ENCODE data around the gene ANKRD50.

The ANKRD50 gene

DNA sequence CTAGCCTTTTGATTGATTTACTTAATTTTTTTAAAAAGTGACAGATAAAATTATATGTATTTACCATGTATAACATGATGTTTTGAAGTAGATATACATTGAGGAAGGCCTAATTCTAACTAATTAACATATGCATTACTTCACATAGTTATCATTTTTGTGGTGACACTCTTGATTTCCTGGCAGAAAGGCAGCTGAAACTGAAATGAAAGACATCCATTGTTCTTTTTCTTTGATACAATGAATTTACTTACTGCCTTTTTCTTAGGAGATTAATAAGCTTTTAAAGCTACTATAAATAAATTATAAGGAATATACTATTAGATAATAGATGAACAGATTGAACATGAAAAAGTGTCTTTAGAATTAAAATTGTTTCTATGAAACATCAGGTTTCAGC lies 26.7 kb downstream of the ANKRD50 start:
- Mint-ChIP-seq H3K4me3 (no peak overlapping the region), H3K36me3 (ENCODE audit: low read depth) (no peaks in the 10 kb centered on the region), H3K27me3 (no peaks in the 10 kb centered on the region), H3K27ac (no peak overlapping the region), H3K9me3 (no peaks in the 10 kb centered on the region), H3K4me1 (ENCODE audit: low read depth) (peaks cover 7% of the 10 kb centered on the region)

DNA sequence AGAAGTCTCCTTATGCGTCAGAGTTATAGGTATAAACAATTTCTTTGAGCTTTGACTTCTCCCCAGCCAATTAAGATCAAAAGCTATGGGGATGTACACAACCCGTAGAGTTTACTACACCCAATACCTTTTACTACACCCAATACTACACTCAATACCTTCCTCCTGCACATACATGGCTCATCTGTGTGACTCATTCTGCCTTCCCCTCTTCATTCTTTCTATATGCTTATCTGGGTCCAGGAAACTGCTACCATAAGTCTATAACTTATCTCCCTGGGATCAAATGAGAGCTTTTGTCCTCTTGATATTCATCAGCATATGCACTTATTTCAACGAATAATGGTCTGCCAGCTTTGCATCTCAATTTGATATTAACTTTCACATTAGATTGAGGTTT lies 28.2 kb downstream of the ANKRD50 start:
- no peak overlapping the region for H3K4me3 Mint-ChIP-seq
- H3K36me3 Mint-ChIP-seq (ENCODE audit: low read depth): no peaks in the 10 kb centered on the region
- H3K27ac Mint-ChIP-seq: no peak overlapping the region
- H3K27me3 Mint-ChIP-seq: no peaks in the 10 kb centered on the region
- peaks cover 7% of the 10 kb centered on the region for H3K4me1 Mint-ChIP-seq (ENCODE audit: low read depth)
- H3K9me3 Mint-ChIP-seq: no peaks in the 10 kb centered on the region

DNA sequence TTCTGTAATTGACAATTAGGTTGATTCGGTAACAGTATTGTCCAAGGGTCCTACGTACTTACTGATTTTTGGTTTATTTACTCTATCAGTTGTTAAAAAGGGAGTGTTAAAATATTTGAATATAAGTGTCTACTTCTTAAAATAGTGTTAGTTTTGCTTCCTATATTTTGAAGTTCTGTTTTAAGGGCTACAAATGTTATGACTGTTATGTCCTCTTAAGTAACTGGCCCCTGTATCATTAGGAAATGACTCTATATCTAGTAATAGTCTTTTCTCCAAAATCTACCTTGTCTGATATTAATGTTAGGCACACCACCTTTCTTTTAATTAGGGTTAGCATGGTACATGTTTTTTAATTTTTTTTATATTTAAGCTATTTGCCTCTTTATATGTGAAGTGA lies 30.1 kb downstream of the ANKRD50 start:
- H3K4me1 Mint-ChIP-seq (ENCODE audit: low read depth): peaks cover 7% of the 10 kb centered on the region
- H3K27ac Mint-ChIP-seq: no peak overlapping the region
- no peaks in the 10 kb centered on the region for H3K36me3 Mint-ChIP-seq (ENCODE audit: low read depth)
- H3K9me3 Mint-ChIP-seq: no peaks in the 10 kb centered on the region
- no peaks in the 10 kb centered on the region for H3K27me3 Mint-ChIP-seq
- no peak overlapping the region for H3K4me3 Mint-ChIP-seq

DNA sequence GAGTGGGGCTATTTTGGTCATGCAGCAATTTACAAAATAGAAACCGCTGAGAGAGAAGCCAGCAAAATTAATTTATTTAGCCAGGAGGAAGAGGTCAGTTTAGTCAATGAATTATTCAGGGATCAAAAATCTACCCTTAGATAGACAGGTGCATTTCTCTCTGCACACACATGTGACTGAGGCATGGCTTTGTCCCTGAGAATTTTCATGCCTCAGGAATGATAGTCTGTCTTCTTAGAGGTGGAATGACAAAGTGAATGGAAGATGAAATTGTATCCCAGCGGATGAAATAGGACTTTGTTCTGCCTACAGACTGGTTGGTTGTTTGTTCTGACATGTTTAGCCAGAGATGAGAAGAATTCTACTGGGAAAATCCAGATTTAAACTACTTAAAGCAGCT lies 46.0 kb downstream of the ANKRD50 start:
- Mint-ChIP-seq H3K36me3 (ENCODE audit: low read depth) (no peaks in the 10 kb centered on the region), H3K27ac (no peak overlapping the region), H3K27me3 (no peaks in the 10 kb centered on the region), H3K4me3 (no peak overlapping the region), H3K9me3 (peaks cover 3% of the 10 kb centered on the region), H3K4me1 (ENCODE audit: low read depth) (no peaks in the 10 kb centered on the region)

DNA sequence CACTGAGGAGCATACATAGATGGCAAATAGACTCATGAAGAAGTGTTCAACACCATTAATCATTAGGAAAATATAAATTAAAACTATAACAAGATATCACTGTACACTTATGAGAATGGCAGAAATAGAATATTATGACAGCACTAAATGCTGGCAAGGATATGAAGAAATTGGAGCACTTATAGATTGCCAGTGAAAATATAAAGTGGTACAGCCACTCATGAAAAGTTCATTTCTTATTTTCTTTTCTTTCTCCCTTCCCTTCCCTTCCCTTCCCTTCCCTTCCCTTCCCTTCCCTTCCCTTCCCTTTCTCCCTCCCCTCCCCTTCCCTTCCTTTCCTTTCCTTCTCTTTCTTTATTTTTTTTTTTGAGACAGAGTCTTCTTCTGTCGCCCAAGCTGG lies 53.7 kb downstream of the ANKRD50 start:
- Mint-ChIP-seq H3K27me3 (no peaks in the 10 kb centered on the region), H3K4me3 (no peak overlapping the region), H3K36me3 (ENCODE audit: low read depth) (no peaks in the 10 kb centered on the region), H3K27ac (no peak overlapping the region), H3K4me1 (ENCODE audit: low read depth) (no peaks in the 10 kb centered on the region), H3K9me3 (no peaks in the 10 kb centered on the region)

DNA sequence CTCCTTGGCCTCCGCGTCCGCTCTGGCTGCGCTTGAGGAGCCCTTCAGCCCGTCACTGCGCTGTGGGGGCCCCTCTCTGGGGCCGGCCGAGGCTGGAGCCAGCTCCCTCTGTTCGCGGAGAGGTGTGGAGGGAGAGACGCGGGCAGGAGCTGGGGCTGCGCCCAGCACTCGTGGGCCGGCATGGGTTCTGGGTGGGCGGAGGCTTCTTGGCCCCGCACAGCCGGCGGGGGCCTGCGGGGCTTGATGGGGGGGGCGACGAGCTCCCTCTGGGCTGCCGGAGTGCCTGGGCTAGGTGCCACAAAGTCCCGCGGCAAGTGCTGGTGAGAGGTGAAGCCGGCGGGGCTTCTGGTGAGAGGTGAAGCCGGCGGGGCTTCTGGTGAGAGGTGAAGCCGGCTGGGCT lies 61.9 kb downstream of the ANKRD50 start:
- H3K27me3 Mint-ChIP-seq: no peaks in the 10 kb centered on the region
- H3K36me3 Mint-ChIP-seq (ENCODE audit: low read depth): no peaks in the 10 kb centered on the region
- H3K4me3 Mint-ChIP-seq: no peak overlapping the region
- H3K27ac Mint-ChIP-seq: no peak overlapping the region
- H3K4me1 Mint-ChIP-seq (ENCODE audit: low read depth): no peaks in the 10 kb centered on the region
- no peaks in the 10 kb centered on the region for H3K9me3 Mint-ChIP-seq

DNA sequence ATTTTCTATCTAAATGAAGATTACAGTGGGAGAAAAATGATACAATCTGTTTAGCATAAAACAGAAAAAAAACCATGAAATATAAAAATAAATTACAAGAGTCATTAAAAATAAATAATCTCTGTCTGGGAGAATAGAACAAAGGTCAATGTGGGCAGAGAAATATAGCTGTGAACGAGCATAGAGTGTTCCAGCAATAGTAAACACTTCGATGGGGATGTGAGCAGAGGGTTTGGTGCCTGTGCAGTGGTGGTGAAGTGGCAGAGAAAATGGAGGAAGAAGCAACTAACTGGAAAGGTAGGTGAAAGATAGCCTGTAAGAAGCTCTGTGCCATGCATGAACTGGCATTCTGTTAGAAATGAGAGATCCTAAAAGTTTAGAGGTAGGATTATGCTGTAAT lies 64.9 kb downstream of the ANKRD50 start:
- H3K27ac Mint-ChIP-seq: no peak overlapping the region
- no peaks in the 10 kb centered on the region for H3K36me3 Mint-ChIP-seq (ENCODE audit: low read depth)
- H3K4me1 Mint-ChIP-seq (ENCODE audit: low read depth): no peaks in the 10 kb centered on the region
- H3K9me3 Mint-ChIP-seq: no peaks in the 10 kb centered on the region
- H3K4me3 Mint-ChIP-seq: no peak overlapping the region
- H3K27me3 Mint-ChIP-seq: no peaks in the 10 kb centered on the region

DNA sequence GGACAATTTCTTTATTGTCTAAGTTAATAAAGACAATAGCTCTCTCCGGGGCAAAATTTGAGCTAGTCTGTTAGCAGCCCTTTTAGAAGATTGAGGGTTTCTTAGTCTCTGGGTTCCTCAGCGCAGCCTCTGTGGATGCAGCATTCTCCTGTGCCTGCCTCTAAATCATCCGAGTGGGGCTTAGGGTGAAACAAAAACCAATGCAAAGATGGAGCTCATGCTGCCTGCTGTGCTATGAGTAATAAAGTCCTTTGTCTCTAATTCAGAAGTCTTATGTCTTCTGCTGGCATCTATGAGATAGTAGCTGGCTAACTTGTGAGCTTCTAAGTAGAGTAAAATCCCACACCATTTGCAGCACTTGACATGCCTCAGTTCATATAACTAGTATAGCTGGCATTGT lies 67.9 kb downstream of the ANKRD50 start:
- H3K4me3 Mint-ChIP-seq: no peak overlapping the region
- H3K27ac Mint-ChIP-seq: no peak overlapping the region
- H3K9me3 Mint-ChIP-seq: no peaks in the 10 kb centered on the region
- H3K27me3 Mint-ChIP-seq: peaks cover 4% of the 10 kb centered on the region
- peaks cover 3% of the 10 kb centered on the region for H3K4me1 Mint-ChIP-seq (ENCODE audit: low read depth)
- no peaks in the 10 kb centered on the region for H3K36me3 Mint-ChIP-seq (ENCODE audit: low read depth)

DNA sequence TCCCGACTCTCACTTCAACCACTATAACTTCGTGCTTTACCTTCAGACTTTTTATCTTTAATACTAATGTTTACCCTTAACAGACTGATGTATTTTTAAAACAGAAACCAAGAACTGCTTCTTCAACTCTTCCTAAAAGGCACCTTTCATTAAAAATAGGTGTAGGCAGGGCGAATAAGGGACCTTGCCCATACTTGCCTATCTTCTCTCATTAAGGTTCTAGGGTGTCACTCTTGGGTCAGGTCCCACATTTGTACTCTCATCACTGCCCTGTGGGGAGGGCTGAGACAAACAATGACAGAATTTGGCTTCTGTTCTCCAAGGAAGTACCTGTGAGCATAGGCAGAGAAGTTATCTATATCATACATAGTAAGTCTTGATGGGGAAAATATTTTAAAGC lies 69.7 kb downstream of the ANKRD50 start:
- Mint-ChIP-seq H3K27ac (no peak overlapping the region), H3K27me3 (peaks cover 4% of the 10 kb centered on the region), H3K4me1 (ENCODE audit: low read depth) (peaks cover 3% of the 10 kb centered on the region), H3K36me3 (ENCODE audit: low read depth) (no peaks in the 10 kb centered on the region), H3K9me3 (no peaks in the 10 kb centered on the region), H3K4me3 (no peak overlapping the region)

DNA sequence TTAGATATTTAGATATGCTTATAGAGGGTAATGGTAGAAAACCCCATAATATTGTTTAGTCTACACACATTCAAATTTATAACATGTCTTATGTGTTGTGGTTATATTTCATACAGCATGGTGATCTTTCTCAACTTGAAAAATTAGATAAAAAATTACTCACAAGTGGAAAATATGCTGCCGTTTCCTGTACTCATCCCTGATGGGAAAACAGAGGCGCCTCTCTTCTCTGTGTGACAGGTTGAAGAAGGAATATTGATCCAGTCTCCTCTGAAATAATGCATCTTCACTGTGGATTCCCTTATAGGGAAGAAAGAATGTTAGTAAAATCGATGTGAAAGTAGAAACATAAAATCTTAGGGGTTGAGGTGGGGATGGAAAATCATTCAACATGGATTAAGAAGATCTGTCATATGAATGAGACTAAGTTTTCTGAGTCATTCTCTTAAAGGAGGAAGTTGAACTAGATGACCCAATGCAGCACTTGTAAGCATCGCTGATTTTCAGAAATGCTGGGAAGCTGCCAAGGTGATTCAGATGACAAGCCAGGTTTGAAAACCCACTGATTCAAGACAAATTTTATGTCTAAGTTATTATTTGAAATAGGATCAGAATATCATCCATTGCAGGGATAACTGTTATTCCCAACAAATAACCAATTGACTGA lies 70.7 kb downstream of the ANKRD50 start:
- no peaks in the 10 kb centered on the region for H3K36me3 Mint-ChIP-seq (ENCODE audit: low read depth)
- no peak overlapping the region for H3K27ac Mint-ChIP-seq
- no peak overlapping the region for H3K4me3 Mint-ChIP-seq
- H3K9me3 Mint-ChIP-seq: peaks cover 4% of the 10 kb centered on the region
- H3K27me3 Mint-ChIP-seq: peaks cover 4% of the 10 kb centered on the region
- H3K4me1 Mint-ChIP-seq (ENCODE audit: low read depth): peaks cover 3% of the 10 kb centered on the region

DNA sequence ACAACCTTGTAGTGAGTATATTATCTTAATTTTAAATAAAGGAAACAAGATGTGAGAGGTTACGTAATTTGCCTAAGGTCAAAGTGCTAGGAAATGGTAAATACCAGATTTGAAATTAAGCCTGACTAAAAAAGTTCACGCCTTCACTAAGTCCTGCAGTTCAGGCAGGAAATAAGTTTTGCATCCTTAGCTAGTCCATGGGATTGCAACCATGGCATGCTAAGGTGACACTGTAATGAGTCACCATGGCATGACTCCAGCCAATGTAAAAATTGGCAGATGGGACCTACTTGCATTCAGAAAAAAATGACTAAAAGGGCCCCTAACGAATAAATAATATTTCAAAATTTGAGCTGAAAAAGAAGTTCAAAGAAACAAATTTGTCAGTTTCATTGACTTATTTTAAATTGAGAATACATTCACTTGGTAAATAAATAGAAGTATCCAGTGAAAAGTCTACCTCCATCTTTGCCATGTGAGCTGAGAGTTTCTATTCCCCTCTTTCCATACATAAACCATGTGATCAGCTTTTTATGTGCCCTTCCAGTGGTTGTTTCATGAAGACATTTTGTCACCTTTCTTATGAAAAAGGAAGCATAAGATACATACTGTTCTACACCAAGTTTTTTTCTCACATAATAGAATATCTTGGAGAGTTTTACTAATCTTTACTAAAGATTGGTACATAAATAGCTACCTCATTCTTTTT lies 72.4 kb downstream of the ANKRD50 start:
- peaks cover 4% of the 10 kb centered on the region for H3K9me3 Mint-ChIP-seq
- H3K27ac Mint-ChIP-seq: no peak overlapping the region
- peaks cover 4% of the 10 kb centered on the region for H3K27me3 Mint-ChIP-seq
- no peaks in the 10 kb centered on the region for H3K36me3 Mint-ChIP-seq (ENCODE audit: low read depth)
- no peak overlapping the region for H3K4me3 Mint-ChIP-seq
- peaks cover 3% of the 10 kb centered on the region for H3K4me1 Mint-ChIP-seq (ENCODE audit: low read depth)

DNA sequence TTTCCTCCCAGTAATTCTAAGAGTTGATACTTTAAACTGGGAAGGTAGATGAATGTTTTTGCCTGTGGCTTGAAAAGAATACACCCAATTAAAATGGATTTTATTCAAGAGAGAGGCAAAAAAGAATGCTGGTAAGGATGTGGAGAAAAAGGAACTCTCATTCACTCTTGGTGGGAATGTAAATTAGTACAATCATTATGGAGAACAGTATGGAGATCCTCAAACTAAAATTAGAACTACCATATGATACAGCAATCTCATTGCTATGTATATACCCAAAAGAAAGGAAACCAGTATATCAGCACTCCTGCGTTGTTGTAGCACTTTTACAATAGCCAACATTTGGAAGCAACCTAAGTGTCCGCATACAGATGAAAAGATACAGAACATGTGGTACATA lies 75.2 kb downstream of the ANKRD50 start:
- H3K36me3 Mint-ChIP-seq (ENCODE audit: low read depth): no peaks in the 10 kb centered on the region
- peaks cover 4% of the 10 kb centered on the region for H3K27me3 Mint-ChIP-seq
- peaks cover 4% of the 10 kb centered on the region for H3K9me3 Mint-ChIP-seq
- no peak overlapping the region for H3K27ac Mint-ChIP-seq
- peaks cover 3% of the 10 kb centered on the region for H3K4me1 Mint-ChIP-seq (ENCODE audit: low read depth)
- no peak overlapping the region for H3K4me3 Mint-ChIP-seq

DNA sequence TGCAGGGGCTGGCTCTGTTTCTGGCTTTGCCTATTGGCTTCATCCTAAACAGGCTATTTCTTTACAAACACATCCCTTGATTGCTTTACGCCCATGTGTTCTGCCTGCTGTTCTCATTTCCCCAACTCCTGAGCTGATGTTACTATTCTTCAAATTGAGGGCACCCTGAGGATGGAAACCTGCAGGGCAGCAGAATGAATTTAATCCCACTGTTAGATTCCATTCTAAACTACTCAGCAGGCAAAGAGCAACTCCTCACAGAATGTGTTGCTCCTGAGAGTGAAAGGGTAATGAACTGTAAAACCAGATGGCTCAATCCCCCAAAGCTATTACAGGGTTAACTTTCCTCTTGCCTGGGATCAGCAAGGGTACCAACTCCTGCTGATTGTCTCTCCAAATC lies 75.7 kb downstream of the ANKRD50 start:
- Mint-ChIP-seq H3K27ac (no peak overlapping the region), H3K27me3 (peaks cover 1% of the 10 kb centered on the region), H3K9me3 (peaks cover 4% of the 10 kb centered on the region), H3K36me3 (ENCODE audit: low read depth) (no peaks in the 10 kb centered on the region), H3K4me3 (no peak overlapping the region), H3K4me1 (ENCODE audit: low read depth) (peaks cover 4% of the 10 kb centered on the region)

DNA sequence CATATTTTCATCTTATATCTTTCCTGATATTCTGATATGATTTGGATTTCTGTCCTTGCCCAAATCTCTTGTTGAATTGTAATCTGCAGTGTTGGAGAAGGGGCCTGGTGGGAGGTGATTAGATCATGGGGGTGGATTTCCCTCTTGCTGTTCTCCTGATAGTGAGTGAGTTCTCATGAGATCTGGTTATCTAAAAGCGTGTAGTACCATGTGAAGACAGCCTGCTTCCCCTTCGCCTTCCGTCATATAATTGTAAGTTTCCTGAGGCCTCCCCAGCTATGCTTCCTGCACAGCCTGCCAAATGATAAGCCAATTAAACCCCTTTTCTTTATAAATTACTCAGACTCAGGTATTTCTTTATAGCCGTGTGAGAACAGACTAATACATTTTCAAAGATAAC lies 77.2 kb downstream of the ANKRD50 start:
- Mint-ChIP-seq H3K4me3 (no peak overlapping the region), H3K4me1 (ENCODE audit: low read depth) (peaks cover 4% of the 10 kb centered on the region), H3K27me3 (no peaks in the 10 kb centered on the region), H3K9me3 (peaks cover 4% of the 10 kb centered on the region), H3K36me3 (ENCODE audit: low read depth) (no peaks in the 10 kb centered on the region), H3K27ac (no peak overlapping the region)

DNA sequence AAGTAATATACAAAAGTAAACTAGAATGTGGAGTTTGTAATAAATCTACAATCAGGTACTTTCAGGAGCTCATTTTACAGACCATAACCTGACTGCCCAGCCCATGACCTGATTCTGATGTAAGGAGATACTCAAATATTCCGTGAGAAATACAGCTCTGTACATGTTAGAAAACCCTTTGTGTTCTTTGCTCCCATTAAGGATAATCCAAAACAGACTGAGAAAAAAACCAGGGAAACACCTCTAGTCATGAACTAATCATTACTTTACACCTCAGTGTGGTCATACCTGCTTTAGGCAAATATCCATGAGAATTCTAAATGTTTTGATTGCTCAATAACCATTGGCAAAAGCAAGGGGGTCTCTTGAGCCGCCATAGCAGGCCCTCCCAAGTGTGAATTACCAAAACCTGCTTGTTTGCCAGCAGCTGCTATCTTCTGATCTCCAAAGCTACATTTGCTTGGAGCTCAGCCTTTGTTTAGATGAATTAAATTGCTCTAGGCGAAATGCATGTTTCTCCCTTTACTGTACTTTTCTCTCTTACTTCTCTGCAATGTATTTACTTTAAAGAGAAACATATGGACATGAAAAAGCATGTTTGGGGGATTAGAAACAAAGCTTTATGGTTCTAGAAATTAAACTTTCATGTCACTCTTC lies 79.1 kb downstream of the ANKRD50 start:
- H3K9me3 Mint-ChIP-seq: peaks cover 4% of the 10 kb centered on the region
- no peaks in the 10 kb centered on the region for H3K27me3 Mint-ChIP-seq
- no peak overlapping the region for H3K4me3 Mint-ChIP-seq
- H3K36me3 Mint-ChIP-seq (ENCODE audit: low read depth): no peaks in the 10 kb centered on the region
- H3K27ac Mint-ChIP-seq: no peak overlapping the region
- H3K4me1 Mint-ChIP-seq (ENCODE audit: low read depth): peaks cover 4% of the 10 kb centered on the region

All from stimulated activated naive CD8-positive, alpha-beta T cell treated with anti-CD3 and anti-CD28 coated beads, Interleukin-15, Interleukin-2, amounts not matched to agents 100 ng/mL and 50 ng/mL, for 24 hours (primary cell).